Naive thymus-derived CD8-positive, alpha-beta T cell (primary cell): ENCODE results near the gene DPPA5. TPM values are rescaled to one million over a fixed set of nuclear protein-coding genes. Genes with fewer than 3 reads are reported as not detected.
A peak's percentile ranks its signal among the peaks of the same experiment; 100 is the strongest.
"Not testable (repeated sequence)": the region's sequence is repeated elsewhere in the genome, so short reads cannot be mapped to it uniquely, and the experiment has no call there.

Source experiments
- ATAC-seq, 2 donors: fragments of 150-1000 bp; cut with Tn5 transposase in 1 of 2; sonication (Bioruptor Pico), chemical (Tn5 transposase) in 1 of 2; 1 replicate in 1 of 2; 2 replicates in 1 of 2; pipeline ENCODE4 v1.10.0; 2021; ENCODE audit warnings: mild to moderate bottlenecking in 2 of 2, moderate library complexity in 2 of 2
- POLR2A ChIA-PET: fragments of 350-600 bp; sonication (Branson Sonifier 250); formaldehyde crosslinking; loops from one replicate; lab custom pipeline; 2021; ENCODE audit warnings: antibody characterized with exemption; lab: Charles Lee
- DNase-seq, 10 donors: peaks; one replicate each; pipeline versions ENCODE4 v3.0.0 to v3.0.0-alpha.2; 2020 to 2022
- H3K27ac Mint-ChIP-seq, 10 donors: one replicate each; pipeline ENCODE4 v1.8.0; 2020 to 2022; ENCODE audit warnings: mild to moderate bottlenecking in 10 of 10, mixed read lengths in 10 of 10, moderate library complexity in 4 of 10, inconsistent platforms in 1 of 10
- H3K27me3 Mint-ChIP-seq, 5 donors: one replicate each; pipeline ENCODE4 v1.8.0; 2021 to 2022; ENCODE audit warnings: mixed read lengths in 5 of 5
- H3K36me3 Mint-ChIP-seq, 3 donors: one replicate each; pipeline ENCODE4 v1.8.0; 2020 to 2022; ENCODE audit warnings: mixed read lengths in 3 of 3, mild to moderate bottlenecking in 2 of 3, inconsistent platforms in 1 of 3
- H3K4me1 Mint-ChIP-seq, 4 donors: one replicate each; pipeline ENCODE4 v1.8.0; 2021 to 2022; ENCODE audit warnings: mixed read lengths in 4 of 4
- H3K4me3 Mint-ChIP-seq, 10 donors: one replicate each; pipeline ENCODE4 v1.8.0; 2020 to 2022; ENCODE audit warnings: mild to moderate bottlenecking in 10 of 10, mixed read lengths in 10 of 10, moderate library complexity in 6 of 10, inconsistent platforms in 1 of 10
- H3K9me3 Mint-ChIP-seq, 9 donors: one replicate each; pipeline ENCODE4 v1.8.0; 2020 to 2022; ENCODE audit warnings: mixed read lengths in 9 of 9, mild to moderate bottlenecking in 3 of 9, inconsistent platforms in 1 of 9, moderate library complexity in 1 of 9
- polyA plus RNA-seq, 3 donors: library from polyadenylated mRNA; unstranded; fragments of 300-500 nt; fragmentation: Illumina TruSeq; gene quantifications; one replicate each; pipeline ENCODE4 v1.2.3, GENCODE V29; 2021
- total RNA-seq, 8 experiments: library from RNA in 2 of 8; stranded (reverse) in 2 of 8; gene quantifications; one replicate each; pipeline ENCODE4 v1.2.3 and lab custom pipeline; 2021 to 2026

Gene DPPA5
- total and polyA plus RNA-seq, 5 experiments from 2014 or later = not detected

DNA sequence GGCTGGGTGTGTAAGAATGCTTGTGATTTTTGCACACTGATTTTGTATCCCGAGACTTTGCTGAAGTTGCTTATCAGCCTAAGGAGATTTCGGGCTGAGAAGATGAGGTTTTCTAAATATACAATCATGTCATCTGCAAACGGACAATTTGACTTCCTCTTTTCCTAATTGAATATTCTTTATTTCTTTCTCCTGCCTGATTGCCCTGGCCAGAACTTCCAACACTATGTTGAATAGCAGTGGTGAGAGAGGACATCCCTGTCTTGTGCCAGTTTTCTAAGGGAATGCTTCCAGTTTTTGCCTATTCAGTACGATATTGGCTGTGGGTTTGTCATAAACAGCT lies 43.6 kb downstream of the DPPA5 start:
- ATAC-seq, POLR2A ChIA-PET, H3K36me3 Mint-ChIP-seq, DNase-seq, H3K9me3 Mint-ChIP-seq: not testable (repeated sequence)
- H3K27me3 Mint-ChIP-seq = peaks cover 34 to 58% (median 46%) of the 10 kb centered on the region in 5 donors
- peak overlapping the region in 4 of 10 donors; percentile 21 to 92 (median 60) for H3K27ac Mint-ChIP-seq
- peaks cover 7 to 21% (median 14%) of the 10 kb centered on the region in 4 donors for H3K4me1 Mint-ChIP-seq
- H3K4me3 Mint-ChIP-seq = peak overlapping the region; percentile 90 to 99 (median 94)

DNA sequence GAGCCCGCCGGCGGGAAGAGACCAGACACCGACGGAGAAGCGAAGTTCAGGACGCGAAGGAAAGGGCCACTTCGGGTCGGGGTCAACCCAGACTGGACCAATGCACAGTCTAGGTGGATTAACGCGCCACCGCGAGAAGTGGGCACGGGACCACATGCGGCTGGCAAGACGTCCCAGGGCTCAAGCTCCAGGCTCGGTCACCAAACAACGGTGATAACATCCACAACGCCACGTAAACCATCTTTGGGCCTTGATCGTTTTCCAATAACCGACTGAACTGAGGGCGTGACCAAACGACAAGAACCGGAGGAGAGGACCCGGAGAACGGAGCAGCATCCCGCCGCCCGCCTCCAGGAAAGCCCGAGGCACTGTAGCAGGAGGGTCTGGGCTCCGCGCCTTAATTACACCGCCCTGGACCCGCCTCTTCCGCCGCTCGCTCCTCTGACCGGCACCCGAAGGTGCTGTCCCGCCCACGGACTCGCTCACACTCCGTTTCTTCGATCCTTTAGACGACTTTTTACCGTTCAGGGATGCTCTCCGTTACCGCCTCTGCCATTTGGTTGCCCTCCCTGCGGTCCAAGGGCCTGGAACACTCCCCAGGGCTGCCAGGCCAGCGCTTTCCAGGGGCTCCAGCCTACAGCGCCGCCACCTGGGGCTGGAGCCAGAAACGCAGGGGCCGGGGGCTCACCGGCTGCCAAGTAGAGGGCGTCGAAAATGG lies 44.1 kb downstream of the DPPA5 start:
- H3K27ac Mint-ChIP-seq = peak overlapping the region in 7 of 10 donors; percentile 42 to 92 (median 71)
- H3K4me1 Mint-ChIP-seq = peaks cover 7 to 21% (median 14%) of the 10 kb centered on the region in 4 donors
- DNase-seq = peak in 6 of 10 donors; percentile 14 to 47 (median 28)
- H3K27me3 Mint-ChIP-seq = peaks cover 30 to 53% (median 41%) of the 10 kb centered on the region in 5 donors
- ATAC-seq = peak; percentile 76 to 92
- peak overlapping the region; percentile 90 to 99 (median 94) for H3K4me3 Mint-ChIP-seq
- peaks cover 0 to 6% (median 0%) of the 10 kb centered on the region in 9 donors for H3K9me3 Mint-ChIP-seq
- POLR2A ChIA-PET = no interaction called here
- H3K36me3 Mint-ChIP-seq = no peaks in the 10 kb centered on the region

DNA sequence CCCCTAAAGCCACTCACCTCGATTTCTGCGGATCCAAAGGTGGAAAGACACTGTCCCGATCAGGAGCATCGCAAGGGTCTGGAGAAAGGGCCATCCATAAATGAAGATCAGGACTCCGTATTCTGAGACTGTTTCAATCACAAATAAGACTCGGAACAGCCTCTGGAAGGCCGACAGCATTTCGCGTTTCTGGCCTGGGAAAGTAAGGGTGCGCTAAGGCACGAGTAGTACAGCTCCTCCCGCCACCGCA lies 44.6 kb downstream of the DPPA5 start:
- peak; percentile 34 to 54 for ATAC-seq
- no peak for DNase-seq
- H3K27me3 Mint-ChIP-seq = peaks cover 30 to 48% (median 41%) of the 10 kb centered on the region in 5 donors
- POLR2A ChIA-PET = no interaction called here
- H3K4me3 Mint-ChIP-seq = peak overlapping the region; percentile 90 to 99 (median 94)
- peaks cover 0 to 6% (median 0%) of the 10 kb centered on the region in 9 donors for H3K9me3 Mint-ChIP-seq
- peaks cover 7 to 21% (median 14%) of the 10 kb centered on the region in 4 donors for H3K4me1 Mint-ChIP-seq
- no peaks in the 10 kb centered on the region for H3K36me3 Mint-ChIP-seq
- peak overlapping the region in 5 of 10 donors; percentile 37 to 92 (median 53) for H3K27ac Mint-ChIP-seq

DNA sequence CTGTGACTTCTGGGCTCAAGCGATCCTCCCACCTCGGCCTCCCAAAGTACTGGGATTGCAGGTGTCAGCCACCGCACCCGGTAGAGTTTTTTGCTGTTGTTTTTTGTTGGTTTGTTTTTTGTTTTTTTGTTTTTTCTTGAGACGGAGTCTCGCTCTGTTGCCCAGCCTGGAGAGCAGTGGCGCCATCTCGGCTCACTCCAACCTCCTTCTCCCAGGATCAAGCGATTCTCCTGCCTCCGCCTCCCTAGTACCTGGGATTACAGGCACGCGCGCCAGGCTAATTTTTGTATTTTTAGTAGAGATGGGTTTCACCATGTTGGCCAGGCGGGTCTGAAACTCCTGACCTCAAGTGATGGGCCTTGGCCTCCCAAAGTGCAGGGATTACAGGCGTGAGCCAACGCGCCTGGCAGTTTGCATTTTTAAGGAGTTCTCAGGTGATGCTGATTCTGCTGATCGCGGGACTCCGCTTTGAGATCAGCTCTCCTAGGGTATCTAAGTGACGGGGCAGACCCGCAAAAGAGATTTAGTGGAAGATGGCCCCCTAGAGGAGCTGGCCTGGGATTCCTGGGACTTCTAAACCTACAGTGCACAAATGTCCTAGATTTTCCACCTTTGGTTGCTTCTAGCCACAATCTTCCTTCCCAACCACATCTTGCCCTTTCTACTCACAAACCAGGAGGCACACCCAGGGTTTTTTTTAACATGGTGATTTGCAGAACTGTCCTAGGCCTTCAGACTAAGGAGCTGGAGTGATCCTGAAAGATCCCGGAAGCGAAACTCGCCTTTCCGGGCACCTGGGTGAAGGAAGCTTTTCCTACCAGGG lies 45.2 kb downstream of the DPPA5 start:
- DNase-seq (no peak), ATAC-seq (no peak)
- H3K9me3 Mint-ChIP-seq = peaks cover 0 to 4% (median 0%) of the 10 kb centered on the region in 9 donors
- peak overlapping the region in 1 of 10 donors; percentile 92 for H3K27ac Mint-ChIP-seq
- peak overlapping the region; percentile 90 to 99 (median 94) for H3K4me3 Mint-ChIP-seq
- peaks cover 27 to 43% (median 37%) of the 10 kb centered on the region in 5 donors for H3K27me3 Mint-ChIP-seq
- POLR2A ChIA-PET = no interaction called here
- peaks cover 7 to 21% (median 13%) of the 10 kb centered on the region in 4 donors for H3K4me1 Mint-ChIP-seq
- H3K36me3 Mint-ChIP-seq = no peaks in the 10 kb centered on the region

DNA sequence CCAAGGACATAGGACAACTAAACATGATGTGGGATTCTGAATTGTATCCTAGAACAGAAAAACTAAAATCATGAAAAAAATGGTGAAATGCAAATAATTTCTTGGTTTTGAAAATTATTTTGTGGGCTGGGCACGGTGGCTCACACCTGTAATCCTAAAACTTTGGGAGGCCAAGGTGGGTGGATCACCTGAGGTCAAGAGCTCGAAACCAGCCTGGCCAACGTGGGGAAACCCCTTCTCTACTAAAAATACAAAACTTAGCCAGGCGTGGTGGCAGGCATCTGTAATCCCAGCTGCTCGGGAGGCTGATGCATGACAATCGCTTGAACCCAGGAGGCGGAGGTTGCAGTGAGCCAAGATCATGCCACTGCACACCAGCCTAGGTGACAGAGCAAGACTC lies 50.3 kb downstream of the DPPA5 start:
- H3K9me3 Mint-ChIP-seq, POLR2A ChIA-PET, H3K4me3 Mint-ChIP-seq, H3K4me1 Mint-ChIP-seq, DNase-seq, H3K36me3 Mint-ChIP-seq, ATAC-seq: not testable (repeated sequence)
- peak overlapping the region in 1 of 10 donors; percentile 11 for H3K27ac Mint-ChIP-seq
- H3K27me3 Mint-ChIP-seq = peaks cover 4 to 18% (median 11%) of the 10 kb centered on the region in 5 donors

Other genes with a start within 250 kb of the DPPA5 start
- not detected for gene KHDC1L, start 128.8 kb downstream of the DPPA5 start, total RNA-seq
- not detected for gene KHDC1L, start 128.8 kb downstream of the DPPA5 start, polyA plus RNA-seq
- under 1 TPM; 0.68 to 0.69 TPM for gene KHDC1, start 91.1 kb downstream of the DPPA5 start, total RNA-seq
- gene KHDC1, start 91.1 kb downstream of the DPPA5 start, polyA plus RNA-seq = 1 to 10 TPM in 2 of 3 donors, under 1 TPM in 1; 0.84 to 2.7 (median 1.9) TPM
- gene KHDC3L, start 8.4 kb upstream of the DPPA5 start, total RNA-seq = not detected
- not detected for gene KHDC3L, start 8.4 kb upstream of the DPPA5 start, polyA plus RNA-seq
- gene OOEP, start 15.6 kb upstream of the DPPA5 start, total RNA-seq = under 1 TPM in 1 of 2 experiments, not detected in 1; 0.38 TPM
- gene OOEP, start 15.6 kb upstream of the DPPA5 start, polyA plus RNA-seq = under 1 TPM in 2 of 3 donors, not detected in 1; 0.51 to 0.60 TPM
- gene DDX43, start 40.6 kb upstream of the DPPA5 start, total RNA-seq = 1 to 10 TPM; 1.0 to 1.7 TPM
- gene DDX43, start 40.6 kb upstream of the DPPA5 start, polyA plus RNA-seq = 1 to 10 TPM in 2 of 3 donors, under 1 TPM in 1; 0.44 to 1.1 (median 1.0) TPM
- 1 to 10 TPM; 5.2 to 5.4 TPM for gene CGAS, start 98.0 kb upstream of the DPPA5 start, total RNA-seq
- 1 to 10 TPM; 1.9 to 3.8 (median 2.0) TPM for gene CGAS, start 98.0 kb upstream of the DPPA5 start, polyA plus RNA-seq
- 10 to 100 TPM; 87.8 to 90.6 TPM for gene MTO1, start 107.5 kb upstream of the DPPA5 start, total RNA-seq
- gene MTO1, start 107.5 kb upstream of the DPPA5 start, polyA plus RNA-seq = 10 to 100 TPM; 23.6 to 33.0 (median 25.0) TPM
- gene EEF1A1, start 166.8 kb upstream of the DPPA5 start, total RNA-seq = over 10,000 TPM; 14,584 to 14,776 TPM
- over 10,000 TPM; 14,095 to 14,658 (median 14,646) TPM for gene EEF1A1, start 166.8 kb upstream of the DPPA5 start, polyA plus RNA-seq